Activated naive CD4-positive, alpha-beta T cell treated with anti-CD3 and anti-CD28 coated beads, Interleukin-2, amount 50 U/mL, for 16 hours (primary cell): ENCODE measurements around the gene SGMS1.
"Not testable (repeated sequence)": the region's sequence is repeated elsewhere in the genome, so short reads cannot be mapped to it uniquely, and the experiment has no call there.

Experiments
- DNase-seq: peaks from one replicate; pipeline ENCODE4 v3.0.0-alpha.2; 2020

SGMS1 gene

DNA sequence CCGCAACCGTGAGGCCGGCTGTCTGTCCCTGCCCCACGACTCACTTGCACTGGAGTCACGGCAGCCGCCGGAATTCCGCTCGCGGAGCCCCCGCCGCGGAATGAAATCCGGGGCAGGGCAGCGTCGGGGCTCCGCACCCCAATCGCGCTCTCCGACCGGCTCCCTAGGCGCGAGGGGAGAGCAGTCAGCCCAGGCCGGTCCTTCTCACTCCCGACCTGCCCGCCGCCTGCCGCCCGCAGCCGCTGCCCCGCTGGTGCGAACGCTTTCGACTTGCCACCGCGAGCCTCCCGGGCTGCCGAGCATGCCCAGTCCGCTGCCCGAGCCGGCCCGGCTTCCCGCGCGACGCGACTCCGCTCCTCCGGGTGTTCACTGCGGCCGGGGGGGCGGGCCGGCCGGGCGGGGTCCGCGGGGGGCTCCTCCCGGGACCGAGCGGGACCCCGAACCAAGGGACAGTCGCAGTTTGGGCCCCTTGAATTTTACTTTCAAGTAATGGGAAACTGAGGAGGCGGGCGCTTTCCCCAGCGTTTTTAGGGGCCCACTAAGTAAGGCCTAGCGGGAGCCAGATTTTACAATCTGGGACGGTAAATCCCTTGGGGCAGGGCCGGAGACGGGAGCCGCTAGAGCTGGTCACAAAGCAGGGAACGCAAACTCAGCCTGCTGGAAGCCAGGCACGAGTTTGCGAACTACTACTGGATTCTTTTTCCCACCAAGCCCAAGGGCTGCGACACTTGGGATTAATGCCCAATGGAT, at the start of gene SGMS1:
SGMS1 (minus strand) TSS at position 294 of the 750 bp plus-strand sequence. CDS start 279,842 bp downstream, outside the sequence.
- DNase-seq = peak; percentile 83

DNA sequence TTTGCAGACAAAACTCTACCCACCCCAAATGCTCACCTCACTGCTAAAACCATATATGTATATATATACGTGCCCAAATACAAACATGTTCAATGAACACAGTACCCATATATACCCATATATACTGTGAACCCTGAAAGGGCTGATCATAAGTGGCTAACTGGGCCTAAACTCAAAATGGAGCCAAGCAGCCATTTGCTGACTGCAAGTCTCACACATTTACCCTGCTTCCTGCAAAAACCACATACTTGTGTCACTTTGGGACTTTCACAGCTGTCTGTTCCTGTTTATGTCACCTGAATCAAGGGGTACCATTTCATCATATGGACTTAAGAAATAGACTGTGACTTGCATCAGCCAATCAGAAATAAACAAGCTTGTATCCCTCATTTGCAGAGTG, 48.4 kb upstream of the SGMS1 start:
- DNase-seq = not testable (repeated sequence)

DNA sequence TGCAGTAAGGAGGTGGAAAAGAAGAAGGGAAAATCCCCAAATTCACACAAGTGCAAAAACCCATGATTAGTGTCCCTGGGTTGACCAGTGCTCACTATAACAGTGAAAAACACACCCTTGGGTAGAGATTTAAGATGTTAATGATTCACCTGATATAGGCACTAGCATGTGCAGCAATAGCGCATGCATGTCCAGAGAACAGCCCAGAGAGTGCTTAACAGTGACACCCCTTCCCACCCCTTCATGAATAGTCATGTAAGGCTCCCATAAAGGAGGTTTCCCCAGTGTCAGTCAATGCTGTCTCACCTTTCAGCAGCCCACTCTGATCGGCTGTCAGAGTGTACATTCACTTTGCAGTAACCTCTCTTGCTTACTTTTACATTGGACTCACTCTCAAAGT, 47.9 kb upstream of the SGMS1 start:
- not testable (repeated sequence) for DNase-seq

DNA sequence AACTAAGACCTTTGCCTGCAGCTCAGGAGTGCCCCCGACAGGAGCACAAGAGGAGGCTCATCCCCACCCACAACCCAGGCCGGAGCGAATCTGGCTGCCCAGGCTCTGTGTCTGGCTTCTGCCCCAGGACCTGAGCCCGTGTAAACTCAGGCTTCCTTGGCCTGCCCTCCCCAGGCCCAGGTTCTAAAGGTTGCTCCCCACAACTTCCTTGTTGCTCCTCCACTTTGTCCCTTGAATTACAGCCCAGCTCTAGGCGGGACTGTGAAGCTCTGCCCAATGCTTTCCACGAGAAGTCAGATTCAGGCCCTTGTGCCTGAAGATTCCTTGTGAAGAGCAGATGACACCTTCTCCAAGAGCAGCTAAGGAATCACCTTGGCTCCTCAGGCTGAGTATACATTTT, 46.2 kb upstream of the SGMS1 start:
- not testable (repeated sequence) for DNase-seq

DNA sequence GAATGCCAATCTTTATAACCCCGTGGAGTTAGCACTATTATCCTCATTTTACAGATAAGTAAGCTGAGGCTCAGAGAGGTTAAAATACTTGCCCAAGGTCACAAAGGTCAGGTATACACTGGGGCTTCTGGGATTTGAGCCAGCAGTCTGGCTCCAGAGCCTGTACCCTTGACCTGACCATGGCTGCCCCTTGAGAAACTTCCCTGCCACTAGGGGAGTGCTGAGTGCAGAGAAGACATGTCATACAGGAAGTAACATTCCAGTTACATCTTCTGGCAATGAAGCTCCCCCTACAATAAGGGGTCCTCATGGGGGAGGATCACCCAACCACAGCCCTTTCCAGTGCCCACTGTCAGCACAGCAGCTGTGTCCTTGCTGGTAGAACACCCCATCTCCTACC, 43.6 kb upstream of the SGMS1 start:
- not testable (repeated sequence) for DNase-seq

DNA sequence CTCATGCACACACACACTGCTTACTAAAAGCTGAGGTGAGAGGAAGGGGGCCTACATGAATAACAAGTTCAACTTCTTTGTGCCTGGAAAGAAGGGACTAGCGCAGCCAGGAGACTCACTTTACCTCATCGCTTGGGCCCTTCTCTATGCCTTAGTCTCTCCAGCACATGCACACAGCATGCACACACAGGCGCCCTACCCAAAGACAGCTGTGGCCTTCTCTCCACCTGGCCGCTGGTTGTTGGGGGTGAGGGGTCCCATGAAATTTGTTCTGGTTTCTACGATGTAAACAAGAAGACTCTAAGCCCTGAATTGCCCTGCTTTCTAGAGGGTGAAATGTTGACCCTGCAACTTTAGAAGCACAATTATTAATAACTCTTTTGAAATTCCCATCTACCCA, 38.7 kb upstream of the SGMS1 start:
- DNase-seq = not testable (repeated sequence)

DNA sequence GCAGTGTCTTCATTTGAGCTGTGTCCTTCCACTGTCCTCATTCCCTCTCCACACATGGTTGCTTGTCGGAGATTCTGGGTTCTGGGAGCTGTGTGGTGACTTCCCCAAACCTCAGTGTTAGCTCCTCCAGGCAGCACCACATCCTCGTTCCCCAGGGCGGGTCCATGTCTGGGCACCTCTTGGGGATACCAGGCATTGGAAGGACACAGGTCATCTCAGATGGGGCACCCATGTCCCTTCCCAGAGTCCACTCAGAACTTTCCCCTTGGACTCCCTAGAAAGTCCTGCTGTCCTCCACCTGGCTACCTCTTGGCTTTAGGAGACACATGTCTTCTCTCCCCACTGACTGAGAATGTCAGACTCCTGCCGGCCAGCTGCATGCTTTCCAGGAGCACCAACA, 37.8 kb upstream of the SGMS1 start:
- DNase-seq = not testable (repeated sequence)

DNA sequence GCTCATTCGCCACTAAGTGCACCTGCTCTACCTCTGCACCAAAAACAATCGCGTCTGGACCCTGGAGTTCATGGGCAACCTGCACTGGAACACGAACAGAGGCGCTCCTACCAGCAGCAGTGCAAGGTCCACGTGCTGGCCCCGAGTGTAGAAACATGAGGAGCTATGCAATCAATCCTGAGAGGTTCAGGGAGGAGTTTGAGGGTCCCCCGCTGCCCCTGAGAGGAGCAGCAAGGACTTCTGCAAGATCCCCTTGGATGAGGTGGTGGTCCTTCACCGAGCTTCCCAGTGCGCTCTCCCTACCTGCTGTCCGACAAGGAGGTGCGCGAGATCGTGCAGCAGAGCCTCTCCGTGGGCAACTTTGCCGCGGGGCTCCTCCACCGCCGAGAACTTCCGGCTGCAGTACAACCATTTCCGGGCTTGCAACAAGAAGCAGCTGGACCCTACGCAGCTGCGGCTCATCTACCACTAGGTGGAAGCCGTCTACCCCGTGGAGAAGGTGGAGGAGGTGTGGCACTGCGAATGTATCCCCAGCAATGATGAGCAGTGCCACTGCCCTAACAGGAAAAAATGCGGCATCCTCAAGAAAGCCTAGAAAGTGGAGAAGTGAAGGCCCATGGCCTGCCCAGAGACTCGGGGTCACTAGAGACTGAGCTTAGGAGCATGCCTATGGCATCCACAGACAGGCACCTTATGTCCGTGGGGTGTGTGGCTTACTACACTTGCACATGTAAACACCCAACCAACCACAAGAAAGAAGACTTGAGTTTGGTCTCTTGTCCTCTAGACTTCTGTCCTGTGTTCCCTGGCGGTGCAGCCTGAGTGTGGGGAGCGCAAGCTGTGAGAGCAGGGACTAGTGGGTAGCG, 36.3 kb upstream of the SGMS1 start:
- peak; percentile 71 for DNase-seq

DNA sequence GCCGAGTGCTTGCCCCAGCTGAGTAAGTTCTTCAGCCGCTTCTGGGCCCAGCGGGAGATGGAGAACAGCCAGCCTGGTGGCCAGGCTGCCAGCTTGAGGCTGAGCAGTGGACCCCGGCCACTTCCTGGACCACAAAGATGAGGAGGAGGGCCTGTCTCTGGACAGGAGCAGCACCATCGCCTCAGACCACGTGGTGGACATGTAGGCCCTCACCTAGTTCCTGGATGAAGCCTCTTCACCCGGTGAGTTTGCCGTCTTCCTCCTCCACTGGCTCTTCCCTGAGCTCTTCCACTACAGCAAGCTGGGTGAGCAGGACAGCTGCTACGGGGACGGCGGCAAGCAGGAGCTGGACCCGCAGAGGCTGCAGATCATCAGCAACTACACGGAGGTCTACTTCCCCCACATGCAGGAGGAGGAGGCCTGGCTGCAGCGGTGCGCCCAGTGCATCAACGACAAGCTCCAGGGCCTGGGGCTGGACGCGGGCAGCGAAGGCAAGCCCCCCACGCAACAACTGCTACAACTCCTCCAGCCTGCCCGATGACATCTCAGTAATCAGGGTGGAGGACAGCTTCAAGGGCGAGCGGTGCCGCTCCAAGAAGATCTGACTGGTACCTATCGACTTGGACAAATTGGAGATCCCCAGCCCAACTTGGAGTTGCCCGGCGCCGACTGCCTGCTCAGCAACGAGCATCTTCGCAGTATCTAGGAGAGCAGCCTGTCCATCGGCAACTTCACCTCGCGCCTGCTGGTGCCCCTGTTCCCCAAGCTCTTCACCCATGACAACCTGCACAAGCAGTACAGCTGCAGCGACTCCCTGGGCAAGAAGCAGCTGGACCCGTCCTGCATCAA, 35.5 kb upstream of the SGMS1 start:
- not testable (repeated sequence) for DNase-seq

DNA sequence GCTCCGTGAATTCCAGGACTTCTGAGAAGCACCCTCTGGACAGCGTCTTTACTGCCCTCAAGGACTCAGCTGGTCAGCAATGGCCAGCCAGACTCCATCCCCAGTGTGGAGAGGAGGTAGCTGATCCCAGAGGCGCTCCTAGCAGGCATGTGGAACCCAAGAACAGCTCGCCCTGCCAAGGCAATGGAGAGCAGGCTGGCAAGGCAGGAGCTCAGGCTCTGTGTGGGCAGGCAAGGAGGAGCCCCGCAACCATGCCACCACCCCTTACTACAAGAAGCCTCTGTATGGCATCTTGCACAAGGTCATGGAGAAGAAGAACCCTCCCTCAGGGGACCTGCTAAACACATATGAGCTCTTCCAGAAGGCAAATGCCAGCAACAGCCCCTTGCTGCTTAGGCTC, 34.4 kb upstream of the SGMS1 start:
- no peak for DNase-seq

DNA sequence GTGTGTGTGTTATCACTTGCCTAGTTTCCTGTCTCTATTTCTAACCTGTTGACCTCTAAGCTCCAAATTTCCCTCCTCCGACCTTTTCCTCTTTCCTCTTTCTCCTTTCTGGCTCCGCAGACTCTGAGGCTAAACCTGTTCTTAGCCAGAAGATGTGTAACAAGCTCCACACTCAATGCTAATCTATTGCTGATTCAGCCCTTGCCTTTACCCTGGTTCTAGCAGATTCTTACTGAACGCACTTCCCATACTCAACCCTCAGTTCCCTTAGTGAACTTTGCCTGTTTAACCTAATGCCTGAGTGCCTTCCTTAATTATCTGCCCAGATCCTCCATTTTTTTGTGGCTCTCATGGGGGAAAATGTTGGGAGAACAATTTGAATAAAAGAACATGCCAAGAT, 30.0 kb upstream of the SGMS1 start:
- DNase-seq = no peak

DNA sequence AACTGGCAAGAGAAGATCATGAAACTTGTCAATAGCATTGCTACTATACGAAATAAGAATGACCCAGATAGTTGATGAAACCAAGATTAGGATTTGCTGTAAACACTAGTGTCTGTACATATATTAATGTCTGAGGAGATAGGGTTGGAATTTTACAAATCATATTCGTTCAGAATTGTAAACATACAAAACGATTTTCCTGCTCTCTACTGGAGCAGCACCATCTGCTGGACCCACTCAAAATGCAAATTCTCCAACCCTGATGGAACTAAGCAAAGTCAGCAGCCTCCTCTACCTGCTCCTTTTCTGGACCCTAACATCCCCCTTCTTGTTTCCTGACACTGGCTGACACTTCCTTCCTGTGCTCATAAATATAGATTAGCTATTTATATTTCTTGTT, 29.4 kb upstream of the SGMS1 start:
- no peak for DNase-seq

DNA sequence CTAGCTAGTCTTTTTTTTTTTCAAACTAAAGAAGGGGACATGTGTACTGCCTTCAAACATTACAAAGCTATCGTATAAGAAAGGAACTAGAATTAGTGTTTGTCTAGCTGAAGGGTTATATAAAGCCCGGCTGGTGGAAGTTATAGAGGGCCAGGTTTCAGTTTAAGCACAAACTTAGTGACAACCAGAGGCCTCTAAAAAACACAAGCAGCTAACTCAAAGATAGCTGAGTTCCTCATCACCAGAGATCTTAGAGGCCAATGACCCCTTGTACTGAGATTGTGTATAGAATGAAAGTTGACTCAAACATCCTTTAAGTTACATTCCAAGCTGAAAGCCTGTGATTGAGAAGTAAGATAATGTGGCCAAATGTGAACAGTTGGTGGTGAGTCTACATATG, 28.1 kb upstream of the SGMS1 start:
- no peak for DNase-seq

DNA sequence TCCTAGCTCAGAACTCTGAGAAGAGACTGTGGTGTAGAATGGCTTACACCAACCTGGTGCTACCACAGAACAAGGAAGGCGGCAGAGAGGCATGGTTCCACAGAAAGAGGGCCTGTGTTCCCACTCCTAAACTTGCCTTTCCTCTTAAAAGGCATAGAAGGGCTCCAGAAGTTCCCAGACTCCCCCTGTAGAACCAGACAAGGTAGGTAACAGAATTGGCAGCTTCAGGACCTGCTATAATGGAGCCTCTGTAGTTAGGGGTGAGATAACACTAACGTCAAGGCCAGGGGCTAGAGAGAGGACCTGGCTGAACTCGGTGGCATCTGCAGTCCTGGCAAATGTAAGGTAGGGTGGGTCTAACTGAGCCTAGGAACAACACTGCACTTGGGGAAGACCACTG, 26.7 kb upstream of the SGMS1 start:
- DNase-seq = no peak

DNA sequence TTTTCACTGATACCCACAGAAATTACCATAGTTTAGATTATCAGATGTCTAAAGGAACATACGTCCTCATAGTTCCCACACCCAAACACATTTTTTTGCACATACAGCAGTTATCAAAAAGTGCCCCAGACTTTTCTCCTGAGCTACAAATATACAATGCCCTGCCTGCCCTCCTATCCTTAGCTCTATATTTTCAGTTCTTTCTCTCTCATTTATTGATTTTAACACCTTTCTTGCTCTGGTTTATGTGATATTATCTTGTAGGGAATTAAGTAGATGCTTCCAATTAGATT, 25.1 kb upstream of the SGMS1 start:
- no peak for DNase-seq

DNA sequence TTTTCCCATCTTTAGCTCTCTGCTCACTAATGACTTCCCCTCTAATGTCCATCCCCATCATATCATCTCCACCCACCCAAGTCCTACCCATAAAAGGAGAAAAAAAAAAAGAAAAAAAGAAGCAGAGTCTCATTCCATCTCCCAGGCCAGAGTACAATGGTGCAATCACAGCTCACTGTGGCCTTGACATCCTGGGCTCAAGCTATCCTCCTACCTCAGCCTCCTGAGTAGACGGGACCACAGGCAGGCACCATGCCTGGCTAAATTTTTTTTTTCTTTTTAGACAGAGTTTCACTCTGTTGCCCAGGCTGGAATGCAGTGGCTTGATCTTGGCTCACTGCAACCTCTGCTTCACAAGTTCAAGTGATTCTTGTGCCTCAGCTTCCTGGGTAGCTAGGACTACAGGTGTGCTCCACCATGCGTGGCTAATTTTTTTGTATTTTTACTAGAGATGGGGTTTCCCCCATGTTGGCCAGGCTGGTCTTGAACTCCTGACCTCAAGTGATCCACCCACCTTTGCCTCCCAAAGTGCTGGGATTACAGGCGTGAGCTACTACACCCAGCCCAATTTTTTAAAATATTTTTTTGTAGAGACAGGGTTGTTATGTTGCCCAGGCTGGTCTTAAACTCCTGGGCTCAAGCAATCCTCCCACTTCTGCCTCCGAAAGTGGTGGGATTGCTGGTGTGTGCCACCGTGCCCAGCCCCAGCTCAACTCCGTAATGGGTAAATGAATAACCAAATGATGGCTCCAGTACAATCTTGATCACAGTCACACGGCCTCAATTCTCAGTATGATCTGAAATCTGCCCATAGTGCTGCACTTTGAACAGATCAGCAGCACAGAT, 24.6 kb upstream of the SGMS1 start:
- no peak for DNase-seq

DNA sequence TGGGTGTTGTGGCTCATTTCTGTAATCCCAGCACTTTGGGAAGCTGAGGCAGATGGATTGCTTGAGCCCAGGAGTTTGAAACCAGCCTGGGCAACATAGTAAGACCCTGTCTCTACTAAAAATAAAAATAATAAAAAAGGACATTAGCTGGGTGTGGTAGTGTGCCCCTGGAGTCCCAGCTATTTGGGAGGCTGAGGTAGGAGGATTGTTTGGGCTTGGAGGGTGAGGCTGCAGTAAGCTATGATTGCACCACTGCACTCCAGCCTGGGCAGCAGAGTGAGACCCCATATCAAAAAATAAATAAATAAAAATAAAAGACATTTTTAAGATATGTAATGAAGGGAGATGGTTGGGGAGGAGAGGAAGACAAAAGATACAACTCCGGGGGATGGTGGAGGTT, 23.6 kb upstream of the SGMS1 start:
- not testable (repeated sequence) for DNase-seq

DNA sequence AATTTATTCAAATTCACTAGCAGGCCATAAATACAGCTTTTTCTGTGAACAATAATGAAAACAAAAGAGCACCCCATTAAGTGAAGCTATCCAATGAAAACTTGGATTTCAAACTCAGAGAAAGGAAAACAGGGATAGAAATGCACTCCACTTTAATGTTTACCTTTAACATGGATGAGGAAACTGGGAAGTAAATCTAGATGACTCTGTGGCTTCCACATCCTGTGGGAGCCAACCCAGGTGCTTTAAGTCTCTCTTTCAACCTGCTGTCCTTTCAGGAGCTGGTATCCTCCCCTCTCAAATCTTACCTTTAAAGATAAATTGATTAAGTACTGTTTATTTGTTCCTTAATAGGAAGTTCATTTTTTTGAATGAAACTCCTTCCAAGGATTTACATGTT, 21.5 kb upstream of the SGMS1 start:
- no peak for DNase-seq

DNA sequence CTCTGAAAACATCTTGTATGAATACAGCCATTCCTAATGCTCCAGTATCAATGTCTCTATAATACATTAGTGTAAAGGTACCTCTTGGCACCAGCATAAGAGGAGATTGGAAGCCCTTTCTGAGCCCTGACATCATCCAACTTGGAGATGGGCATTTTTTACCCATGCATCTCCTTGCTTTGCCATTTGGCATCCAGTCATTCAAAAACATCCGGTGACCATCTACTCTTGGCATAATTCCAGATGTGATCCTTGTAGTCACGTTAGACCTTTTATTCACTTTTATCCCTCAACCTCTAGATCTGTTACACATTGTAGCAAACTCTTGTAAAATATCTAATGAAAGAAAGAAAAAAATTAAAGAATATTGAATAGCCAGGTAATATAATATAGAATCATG, 17.9 kb upstream of the SGMS1 start:
- no peak for DNase-seq

DNA sequence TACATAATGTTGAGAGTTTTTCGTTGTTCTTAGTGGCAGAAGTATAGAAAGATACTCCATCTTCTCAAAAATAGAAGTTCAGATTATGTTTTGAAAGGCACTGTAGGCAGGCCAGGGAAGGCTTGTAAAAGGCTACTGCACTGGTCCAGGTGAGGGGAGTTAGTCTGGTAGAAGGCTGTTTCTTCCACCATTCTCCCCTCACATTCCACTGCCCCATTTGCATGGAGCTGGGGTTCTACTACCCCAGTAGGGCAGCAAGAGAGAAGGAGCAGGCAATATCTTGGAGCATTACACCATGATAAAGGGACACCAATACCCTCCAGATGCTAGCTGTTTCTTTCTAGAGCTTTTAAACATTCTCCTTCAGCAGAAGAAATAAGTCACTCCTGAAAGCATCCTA, 16.5 kb upstream of the SGMS1 start:
- DNase-seq = no peak

DNA sequence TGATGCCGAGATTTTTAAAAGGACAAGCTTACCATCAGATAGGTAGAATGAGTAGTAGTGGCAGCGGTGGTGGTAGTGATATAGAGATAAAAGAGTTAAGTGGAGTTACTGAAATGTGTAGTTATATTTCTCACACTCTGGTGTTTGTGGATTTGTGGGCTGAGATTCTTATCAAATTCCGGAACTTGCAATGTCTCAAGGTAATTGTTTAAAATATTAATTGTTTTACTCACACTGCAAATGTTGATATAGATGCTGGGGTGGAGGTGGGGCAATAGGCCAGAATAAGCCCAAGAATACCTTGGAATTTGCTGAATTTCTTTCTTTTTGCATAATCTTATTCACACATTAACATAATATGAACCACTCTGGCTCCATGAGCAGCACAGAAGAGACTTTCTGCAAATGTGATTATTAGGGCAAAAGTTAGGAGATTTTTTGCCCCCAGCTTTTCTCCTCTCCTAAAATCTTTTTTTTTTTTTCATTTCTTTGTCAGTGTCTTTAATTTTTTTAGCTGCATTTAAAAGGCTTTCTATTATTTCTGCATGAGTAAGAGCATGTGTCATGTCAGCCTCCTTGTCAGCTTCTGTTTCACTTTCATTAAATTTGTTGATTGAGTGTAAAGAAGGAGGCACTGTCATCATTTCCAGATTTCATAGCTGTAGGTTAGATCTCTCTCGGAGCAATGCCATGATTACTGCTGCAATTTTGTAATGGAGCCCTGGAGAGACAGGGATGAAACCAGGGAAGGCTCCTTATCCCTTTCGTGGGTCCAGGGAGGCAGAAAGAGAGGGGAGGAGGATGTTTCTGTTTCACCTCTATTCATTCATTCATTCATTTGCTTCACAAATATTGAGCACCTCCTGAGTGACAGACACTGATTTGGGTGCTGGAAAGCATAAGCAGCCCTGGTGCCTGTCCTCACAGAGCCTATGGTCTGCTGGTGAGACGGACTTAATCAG, 13.1 kb upstream of the SGMS1 start:
- no peak for DNase-seq
